GM23338 (cell line): ENCODE data around the gene EXTL1. TPM values are rescaled to one million over a fixed set of nuclear protein-coding genes. Genes with fewer than 3 reads are reported as not detected.

Experiments
- ATAC-seq: fragments of 200-7000 bp; cut with Tn5 transposase; 3 replicates; pipeline ENCODE4 v1.9.1; 2020
- DNase-seq: peaks from one replicate; pipeline ENCODE4 v3.0.0-alpha.2; 2015; ENCODE audit warnings: low spot score
- H2AFZ ChIP-seq: fragments of 200-600 bp; sonication (generic); 2 replicates; pipeline ENCODE4 v1.8.0; 2016; ENCODE audit warnings: antibody characterized with exemption, mild to moderate bottlenecking, moderate library complexity
- H3F3A ChIP-seq: fragments of 200-600 bp; sonication (generic); replicated peaks from 2 replicates; pipeline ENCODE4 v1.8.0; 2017; ENCODE audit warnings: antibody characterized with exemption, mixed run types, low read depth
- H3K27ac ChIP-seq: fragments of 200-600 bp; sonication (generic); 2 replicates; pipeline ENCODE4 v1.6.1; 2016; ENCODE audit warnings: low read depth
- H3K27me3 ChIP-seq: fragments of 200-600 bp; sonication (generic); 2 replicates; pipeline ENCODE4 v1.8.0; 2016; ENCODE audit warnings: mild to moderate bottlenecking, mixed run types, moderate library complexity; ENCODE audit not compliant: insufficient read depth
- H3K36me3 ChIP-seq: fragments of 200-600 bp; sonication (generic); 2 replicates; pipeline ENCODE4 v1.8.0; 2016; ENCODE audit warnings: mild to moderate bottlenecking; ENCODE audit not compliant: insufficient read depth
- H3K4me1 ChIP-seq: fragments of 200-600 bp; sonication (generic); 2 replicates; pipeline ENCODE4 v1.8.0; 2016; ENCODE audit warnings: mild to moderate bottlenecking, moderate library complexity; ENCODE audit not compliant: insufficient read depth
- H3K4me2 ChIP-seq: fragments of 200-600 bp; sonication (generic); 2 replicates; pipeline ENCODE4 v1.7.1; 2017; ENCODE audit warnings: mixed run types
- H3K4me3 ChIP-seq: fragments of 200-600 bp; sonication (generic); 2 replicates; pipeline ENCODE4 v1.6.1; 2016; ENCODE audit warnings: mixed run types
- H3K79me2 ChIP-seq: fragments of 200-600 bp; sonication (generic); replicated peaks from 2 replicates; pipeline ENCODE4 v1.8.0; 2017; ENCODE audit warnings: mild to moderate bottlenecking; ENCODE audit not compliant: insufficient read depth
- H3K9me2 ChIP-seq: fragments of 200-600 bp; sonication (generic); 2 replicates; pipeline ENCODE4 v1.8.0; 2017; ENCODE audit not compliant: insufficient read depth
- H4K20me1 ChIP-seq: fragments of 200-600 bp; sonication (generic); replicated peaks from 2 replicates; pipeline ENCODE4 v1.8.0; 2017; ENCODE audit warnings: mild to moderate bottlenecking; ENCODE audit not compliant: insufficient read depth
- H3K27ac Mint-ChIP-seq: 2 replicates; pipeline ENCODE4 v1.8.0; 2020; ENCODE audit warnings: inconsistent platforms, mild to moderate bottlenecking, moderate library complexity, mixed read lengths
- H3K27me3 Mint-ChIP-seq: 3 replicates; pipeline ENCODE4 v1.8.0; 2022; ENCODE audit warnings: low read depth, mild to moderate bottlenecking, moderate library complexity, mixed read lengths, inconsistent platforms; ENCODE audit not compliant: insufficient read depth, poor library complexity
- H3K36me3 Mint-ChIP-seq: 3 replicates; pipeline ENCODE4 v1.8.0; 2021; ENCODE audit warnings: low read depth, mild to moderate bottlenecking, inconsistent platforms, moderate library complexity, mixed read lengths
- H3K4me1 Mint-ChIP-seq: 3 replicates; pipeline ENCODE4 v1.8.0; 2020; ENCODE audit warnings: mild to moderate bottlenecking, inconsistent platforms, mixed read lengths
- H3K4me3 Mint-ChIP-seq: 3 replicates; pipeline ENCODE4 v1.8.0; 2021; ENCODE audit warnings: moderate library complexity, mild to moderate bottlenecking, inconsistent platforms, mixed read lengths
- H3K9me3 Mint-ChIP-seq: 3 replicates; pipeline ENCODE4 v1.8.0; 2020; ENCODE audit warnings: moderate library complexity, mild to moderate bottlenecking, inconsistent platforms, mixed read lengths
- CREB1 ChIP-seq: fragments of 250-450 bp; sonication (Bioruptor Pico); IDR thresholded peaks from 2 replicates; pipeline ENCODE4 v1.5.0; 2020; ENCODE audit warnings: low read depth, mild to moderate bottlenecking, moderate library complexity
- ETS1 ChIP-seq: IDR thresholded peaks from 2 replicates; pipeline ENCODE4 v1.6.1; 2016; ENCODE audit warnings: antibody characterized with exemption
- EZH2 ChIP-seq: fragments of 200-600 bp; sonication (generic); IDR thresholded peaks from one replicate; pipeline ENCODE4 v1.8.0; 2017; ENCODE audit warnings: antibody characterized with exemption, mild to moderate bottlenecking, low read depth; ENCODE audit not compliant: unreplicated experiment
- NANOG ChIP-seq: IDR thresholded peaks from 2 replicates; pipeline ENCODE4 v1.6.1; 2016; ENCODE audit warnings: antibody characterized with exemption, borderline replicate concordance
- ZNF114 ChIP-seq: fragments of 250-450 bp; sonication (Bioruptor Pico); IDR thresholded peaks from 2 replicates; pipeline ENCODE4 v1.5.0; 2020; ENCODE audit warnings: mild to moderate bottlenecking, moderate library complexity
- polyA plus RNA-seq: library from polyadenylated mRNA; unstranded; fragments of >200 nt; fragmentation: Nextera tagmentation; extraction: Ambion mirVana; gene quantifications from 2 replicates; pipeline ENCODE4 v1.2.1, GENCODE V29; 2016
- total RNA-seq: library from RNA; depleted of rRNA; stranded (reverse); fragments of >200 nt; shearing (Covaris generic); gene quantifications from 2 replicates; pipeline ENCODE4 v1.2.3, GENCODE V29; 2014
- TF ChIP-seq, protein P1 (sequence below), 2 experiments: fragments of 200-600 bp in 1 of 2; sonication (generic) in 1 of 2; conservative IDR thresholded peaks; 2 replicates each; pipeline versions ENCODE4 v1.5.1 to v1.6.1; 2016 to 2017; ENCODE audit warnings: antibody characterized with exemption in 2 of 2, low read depth in 2 of 2, mild to moderate bottlenecking in 2 of 2, moderate library complexity in 1 of 2

The EXTL1 gene
- total and polyA plus RNA-seq, 2 experiments from 2014 or later, result 0.37 to 1.2 TPM

- peaks cover 6% of the 10 kb centered on the region; the same call in 1 of the 2 replicates for H3K4me1 ChIP-seq
- Mint-ChIP-seq H3K4me3 (no peak overlapping the region), H3K27ac (no peak overlapping the region), H3K4me1 (peaks cover 5% of the 10 kb centered on the region; the same call in 2 of the 3 replicates), H3K9me3 (no peaks in the 10 kb centered on the region; the same call in 2 of the 3 replicates), H3K27me3 (peaks cover 31% of the 10 kb centered on the region), H3K36me3 (no peaks in the 10 kb centered on the region)
- TF ChIP-seq EZH2, result no peak
- no peak for TF ChIP-seq CREB1 (CRISPR knock-in tag)
- TF ChIP-seq ETS1, result no peak
- H4K20me1 ChIP-seq, result no peaks in the 10 kb centered on the region
- no peak overlapping the region for H2AFZ ChIP-seq
- DNase-seq (no peak), ATAC-seq (no peak)
- no peak overlapping the region for H3K4me2 ChIP-seq
- no peak overlapping the region for H3K27ac ChIP-seq
- peaks cover 27% of the 10 kb centered on the region for H3K27me3 ChIP-seq
- no peaks in the 10 kb centered on the region for H3K9me2 ChIP-seq
- no peaks in the 10 kb centered on the region for H3K79me2 ChIP-seq
- no peaks in the 10 kb centered on the region for H3F3A ChIP-seq
- no peaks in the 10 kb centered on the region for H3K36me3 ChIP-seq
- no peak overlapping the region for H3K4me3 ChIP-seq
Measured at GRCh38 chr1:26032656-26033357, 11.2 kb downstream of the EXTL1 start.

- peaks cover 6% of the 10 kb centered on the region; the same call in 1 of the 2 replicates for H3K4me1 ChIP-seq
- H3K4me3 ChIP-seq, result peak overlapping the region; percentile 98
- H3K4me2 ChIP-seq, result peak overlapping the region; percentile 100
- ATAC-seq (peak; percentile 28), DNase-seq (peak; percentile 37)
- no peaks in the 10 kb centered on the region; the same call in 2 of the 3 replicates for H3K9me3 Mint-ChIP-seq
- no peaks in the 10 kb centered on the region for H3K36me3 ChIP-seq
- H3K4me3 Mint-ChIP-seq, result peak overlapping the region; percentile 84
- H4K20me1 ChIP-seq, result no peaks in the 10 kb centered on the region
- peaks cover 31% of the 10 kb centered on the region for H3K27me3 Mint-ChIP-seq
- H3K27me3 ChIP-seq, result peaks cover 27% of the 10 kb centered on the region
- no peaks in the 10 kb centered on the region for H3F3A ChIP-seq
- peak overlapping the region; percentile 99 for H2AFZ ChIP-seq
- TF ChIP-seq NANOG, result no peak
- peak; percentile 34 for TF ChIP-seq EZH2
- H3K27ac Mint-ChIP-seq, result no peak overlapping the region
- H3K79me2 ChIP-seq, result no peaks in the 10 kb centered on the region
- H3K4me1 Mint-ChIP-seq, result peaks cover 5% of the 10 kb centered on the region; the same call in 2 of the 3 replicates
- H3K27ac ChIP-seq, result no peak overlapping the region
- H3K36me3 Mint-ChIP-seq, result no peaks in the 10 kb centered on the region
- H3K9me2 ChIP-seq, result no peaks in the 10 kb centered on the region
Measured at GRCh38 chr1:26034504-26035202, 13.1 kb downstream of the EXTL1 start.

DNA sequence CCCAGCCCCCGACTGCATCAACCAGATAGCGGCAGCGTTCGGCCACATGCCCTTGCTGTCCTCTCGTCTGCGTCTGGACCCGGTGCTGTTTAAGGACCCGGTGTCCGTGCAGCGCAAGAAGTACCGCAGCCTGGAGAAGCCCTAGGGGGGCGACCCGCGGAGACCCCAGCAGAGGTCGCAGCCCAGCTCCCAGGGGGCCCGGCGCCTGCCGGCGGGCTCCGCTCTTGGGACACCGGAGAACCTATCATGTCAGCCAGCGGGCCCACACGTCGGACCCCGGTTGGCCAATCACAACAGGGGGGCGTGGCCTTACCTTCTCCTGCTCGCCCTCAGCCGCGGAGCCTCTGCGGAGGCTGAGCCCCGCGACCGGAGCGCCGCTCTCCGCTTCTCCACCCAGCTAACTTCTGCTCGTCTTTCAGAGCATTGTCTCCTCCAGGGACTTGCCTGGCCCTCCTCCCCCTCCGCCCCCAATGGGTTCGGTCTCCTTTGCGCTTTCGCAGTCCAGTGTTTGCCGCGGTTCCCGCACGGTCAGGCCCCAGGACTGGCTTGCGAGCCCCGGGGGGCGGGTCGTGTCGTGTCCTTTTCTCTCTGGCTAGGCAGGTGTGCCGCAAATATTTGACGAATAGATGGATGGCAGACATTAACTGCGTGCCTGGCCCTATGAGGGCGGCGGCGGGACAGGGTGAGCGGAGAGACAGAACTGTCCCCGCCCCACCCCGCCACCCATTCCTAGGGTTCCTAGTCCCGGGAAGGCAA, 13.8 kb downstream of the EXTL1 start:
- peaks cover 5% of the 10 kb centered on the region; the same call in 2 of the 3 replicates for H3K4me1 Mint-ChIP-seq
- H3K9me3 Mint-ChIP-seq, result no peaks in the 10 kb centered on the region; the same call in 2 of the 3 replicates
- peaks cover 34% of the 10 kb centered on the region for H3K27me3 Mint-ChIP-seq
- ATAC-seq, result peak; percentile 90
- Histone ChIP-seq H3K36me3 (no peaks in the 10 kb centered on the region), H3K9me2 (no peaks in the 10 kb centered on the region), H2AFZ (peak overlapping the region; percentile 99), H3K4me2 (peak overlapping the region; percentile 100), H4K20me1 (no peaks in the 10 kb centered on the region), H3K4me1 (peaks cover 6% of the 10 kb centered on the region; the same call in 1 of the 2 replicates), H3K27me3 (peaks cover 27% of the 10 kb centered on the region), H3F3A (no peaks in the 10 kb centered on the region), H3K4me3 (peak overlapping the region; percentile 98), H3K27ac (no peak overlapping the region), H3K79me2 (no peaks in the 10 kb centered on the region)
- H3K36me3 Mint-ChIP-seq, result no peaks in the 10 kb centered on the region
- DNase-seq, result peak; percentile 98
- H3K27ac Mint-ChIP-seq, result no peak overlapping the region
- H3K4me3 Mint-ChIP-seq, result peak overlapping the region; percentile 84
- TF ChIP-seq, protein P1, sequence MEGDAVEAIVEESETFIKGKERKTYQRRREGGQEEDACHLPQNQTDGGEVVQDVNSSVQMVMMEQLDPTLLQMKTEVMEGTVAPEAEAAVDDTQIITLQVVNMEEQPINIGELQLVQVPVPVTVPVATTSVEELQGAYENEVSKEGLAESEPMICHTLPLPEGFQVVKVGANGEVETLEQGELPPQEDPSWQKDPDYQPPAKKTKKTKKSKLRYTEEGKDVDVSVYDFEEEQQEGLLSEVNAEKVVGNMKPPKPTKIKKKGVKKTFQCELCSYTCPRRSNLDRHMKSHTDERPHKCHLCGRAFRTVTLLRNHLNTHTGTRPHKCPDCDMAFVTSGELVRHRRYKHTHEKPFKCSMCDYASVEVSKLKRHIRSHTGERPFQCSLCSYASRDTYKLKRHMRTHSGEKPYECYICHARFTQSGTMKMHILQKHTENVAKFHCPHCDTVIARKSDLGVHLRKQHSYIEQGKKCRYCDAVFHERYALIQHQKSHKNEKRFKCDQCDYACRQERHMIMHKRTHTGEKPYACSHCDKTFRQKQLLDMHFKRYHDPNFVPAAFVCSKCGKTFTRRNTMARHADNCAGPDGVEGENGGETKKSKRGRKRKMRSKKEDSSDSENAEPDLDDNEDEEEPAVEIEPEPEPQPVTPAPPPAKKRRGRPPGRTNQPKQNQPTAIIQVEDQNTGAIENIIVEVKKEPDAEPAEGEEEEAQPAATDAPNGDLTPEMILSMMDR (conservative IDR thresholded peaks at IDR 0.05; ENCODE audit: low read depth in 2 of 2), result peak in 1 of 2 experiments; percentile 37; a peak in 2 of 4 replicates
- TF ChIP-seq ZNF114 (CRISPR knock-in tag) (no peak), CREB1 (CRISPR knock-in tag) (peak; percentile 61)
